Measurements from ENCODE around the gene TP53.
A peak's percentile ranks its signal among the peaks of the same experiment; 100 is the strongest.

Gene TP53

DNA sequence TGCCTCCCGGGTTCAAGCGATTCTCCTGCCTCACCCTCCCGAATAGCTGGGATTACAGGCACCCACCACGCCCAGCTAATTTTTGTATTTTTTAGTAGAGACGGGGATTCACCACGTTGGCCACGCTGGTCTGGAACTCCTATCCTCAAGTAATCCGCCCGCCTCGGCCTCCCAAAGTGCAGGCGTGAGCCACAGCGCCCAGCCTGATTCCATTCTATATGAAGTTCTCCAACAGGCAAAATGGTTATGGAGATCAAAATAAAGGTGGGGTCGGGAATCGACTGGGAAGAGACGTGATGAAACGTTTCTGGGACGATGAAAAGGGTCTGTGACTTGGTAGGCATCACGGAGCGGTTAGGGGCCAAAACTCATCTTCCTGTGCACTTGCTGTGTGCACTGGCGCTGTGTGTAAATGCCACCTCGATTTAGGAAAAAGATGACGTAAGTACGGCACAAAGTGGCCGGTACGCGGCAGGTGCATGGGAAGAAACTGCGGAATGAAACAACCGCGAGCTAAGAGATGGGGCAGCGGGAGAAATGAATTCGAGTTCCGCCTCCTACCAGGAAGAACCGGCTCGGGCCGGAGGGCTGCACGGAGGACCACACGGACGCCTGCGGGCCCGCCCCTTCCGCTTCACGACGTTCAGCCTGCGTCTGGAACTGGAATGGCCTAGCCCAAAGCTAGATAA, 1.6 kb downstream of the TP53 start:
- H3K27ac ChIP-seq, result peak overlapping the region; percentile 98
- no peak for TF ChIP-seq ZFX (IDR thresholded peaks at IDR 0.05)
- TF ChIP-seq, protein P1, sequence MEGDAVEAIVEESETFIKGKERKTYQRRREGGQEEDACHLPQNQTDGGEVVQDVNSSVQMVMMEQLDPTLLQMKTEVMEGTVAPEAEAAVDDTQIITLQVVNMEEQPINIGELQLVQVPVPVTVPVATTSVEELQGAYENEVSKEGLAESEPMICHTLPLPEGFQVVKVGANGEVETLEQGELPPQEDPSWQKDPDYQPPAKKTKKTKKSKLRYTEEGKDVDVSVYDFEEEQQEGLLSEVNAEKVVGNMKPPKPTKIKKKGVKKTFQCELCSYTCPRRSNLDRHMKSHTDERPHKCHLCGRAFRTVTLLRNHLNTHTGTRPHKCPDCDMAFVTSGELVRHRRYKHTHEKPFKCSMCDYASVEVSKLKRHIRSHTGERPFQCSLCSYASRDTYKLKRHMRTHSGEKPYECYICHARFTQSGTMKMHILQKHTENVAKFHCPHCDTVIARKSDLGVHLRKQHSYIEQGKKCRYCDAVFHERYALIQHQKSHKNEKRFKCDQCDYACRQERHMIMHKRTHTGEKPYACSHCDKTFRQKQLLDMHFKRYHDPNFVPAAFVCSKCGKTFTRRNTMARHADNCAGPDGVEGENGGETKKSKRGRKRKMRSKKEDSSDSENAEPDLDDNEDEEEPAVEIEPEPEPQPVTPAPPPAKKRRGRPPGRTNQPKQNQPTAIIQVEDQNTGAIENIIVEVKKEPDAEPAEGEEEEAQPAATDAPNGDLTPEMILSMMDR (conservative IDR thresholded peaks at IDR 0.05), result no peak

DNA sequence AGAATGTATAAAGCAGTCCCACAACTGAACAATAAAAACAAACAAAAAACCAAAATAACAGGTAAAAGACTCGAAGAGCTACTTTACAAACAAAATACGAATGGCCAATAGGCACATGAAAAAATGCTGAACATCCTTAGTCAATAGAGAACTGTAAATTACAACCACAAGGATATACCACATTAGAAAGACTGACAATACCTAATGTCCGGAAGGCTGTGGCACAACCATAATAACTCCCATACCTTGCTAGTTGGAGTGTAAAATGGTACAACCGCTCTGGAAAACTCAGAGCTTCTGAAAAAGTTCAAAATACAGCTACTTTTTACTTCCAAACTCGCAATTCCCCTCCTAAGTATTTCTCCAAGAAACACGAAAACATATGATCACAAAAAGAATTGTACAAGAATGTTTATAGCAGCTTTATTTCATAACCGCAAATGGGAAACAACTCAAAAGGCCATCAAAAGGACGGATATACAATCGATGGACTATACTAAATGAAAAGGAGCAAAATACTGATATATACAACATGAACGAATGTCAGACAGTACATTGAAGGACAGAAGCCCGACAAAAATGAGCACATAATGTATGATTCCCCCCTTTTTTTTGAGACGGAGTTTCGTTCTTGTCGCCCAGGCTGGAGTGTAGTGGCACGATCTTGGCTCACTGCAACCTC, 2.3 kb downstream of the TP53 start:
- TF ChIP-seq, protein P1 (conservative IDR thresholded peaks at IDR 0.05), result no peak
- TF ChIP-seq ZFX (IDR thresholded peaks at IDR 0.05), result no peak
- H3K27ac ChIP-seq, result peak overlapping the region; percentile 98

DNA sequence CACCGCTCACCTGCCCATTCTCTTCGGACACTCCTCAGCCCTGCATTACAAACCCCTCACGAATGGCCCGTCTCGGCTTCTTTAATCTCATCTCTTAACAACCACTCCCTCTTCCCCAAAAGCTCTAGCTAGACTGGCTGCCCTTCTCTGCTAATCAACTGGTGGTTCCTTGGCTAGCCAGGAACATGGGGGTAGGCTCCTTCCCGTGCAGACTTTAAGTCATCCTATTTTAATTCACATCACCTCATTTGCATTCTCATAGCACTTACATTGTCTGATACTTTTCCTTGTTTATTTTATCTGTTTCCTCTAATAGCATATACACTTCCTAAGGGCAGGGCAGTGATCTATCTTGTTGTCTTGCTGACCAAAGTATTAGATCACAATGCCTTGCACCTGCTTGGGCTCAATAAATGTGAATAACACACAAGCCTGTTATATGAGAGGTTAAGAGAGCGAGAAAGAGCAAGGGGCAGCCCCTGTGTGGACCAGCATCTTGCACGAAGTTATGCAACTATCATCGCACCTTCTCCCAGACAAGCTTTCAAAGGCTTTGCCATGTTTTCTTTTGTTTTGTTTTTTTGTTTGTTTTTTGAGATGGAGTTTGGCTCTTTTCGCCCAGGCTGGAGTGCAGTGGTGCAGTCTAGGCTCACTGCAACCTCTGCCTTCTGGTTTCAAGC, 9.8 kb downstream of the TP53 start:
- TF ChIP-seq ZFX (IDR thresholded peaks at IDR 0.05), result no peak
- TF ChIP-seq, protein P1 (conservative IDR thresholded peaks at IDR 0.05), result no peak
- no peak overlapping the region for H3K27ac ChIP-seq

DNA sequence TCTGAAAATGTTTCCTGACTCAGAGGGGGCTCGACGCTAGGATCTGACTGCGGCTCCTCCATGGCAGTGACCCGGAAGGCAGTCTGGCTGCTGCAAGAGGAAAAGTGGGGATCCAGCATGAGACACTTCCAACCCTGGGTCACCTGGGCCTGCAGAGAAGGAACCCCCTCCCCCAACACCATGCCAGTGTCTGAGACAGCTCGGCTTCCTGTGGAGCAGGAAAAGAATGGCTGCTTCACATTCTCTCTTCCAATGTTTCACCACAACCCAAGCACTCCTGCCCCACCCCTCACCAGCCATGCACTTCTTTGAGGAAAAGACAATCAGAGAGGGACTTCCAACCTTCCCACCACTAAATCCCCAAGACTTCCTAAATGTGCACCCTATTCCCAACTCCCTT, 10.8 kb downstream of the TP53 start:
- H3K27ac ChIP-seq, result no peak overlapping the region
- TF ChIP-seq ZFX (IDR thresholded peaks at IDR 0.05), result no peak
- TF ChIP-seq, protein P1 (conservative IDR thresholded peaks at IDR 0.05), result no peak

DNA sequence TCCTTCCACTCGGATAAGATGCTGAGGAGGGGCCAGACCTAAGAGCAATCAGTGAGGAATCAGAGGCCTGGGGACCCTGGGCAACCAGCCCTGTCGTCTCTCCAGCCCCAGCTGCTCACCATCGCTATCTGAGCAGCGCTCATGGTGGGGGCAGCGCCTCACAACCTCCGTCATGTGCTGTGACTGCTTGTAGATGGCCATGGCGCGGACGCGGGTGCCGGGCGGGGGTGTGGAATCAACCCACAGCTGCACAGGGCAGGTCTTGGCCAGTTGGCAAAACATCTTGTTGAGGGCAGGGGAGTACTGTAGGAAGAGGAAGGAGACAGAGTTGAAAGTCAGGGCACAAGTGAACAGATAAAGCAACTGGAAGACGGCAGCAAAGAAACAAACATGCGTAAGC, 12.4 kb downstream of the TP53 start:
- no peak for TF ChIP-seq ZFX (IDR thresholded peaks at IDR 0.05)
- H3K27ac ChIP-seq, result no peak overlapping the region

DNA sequence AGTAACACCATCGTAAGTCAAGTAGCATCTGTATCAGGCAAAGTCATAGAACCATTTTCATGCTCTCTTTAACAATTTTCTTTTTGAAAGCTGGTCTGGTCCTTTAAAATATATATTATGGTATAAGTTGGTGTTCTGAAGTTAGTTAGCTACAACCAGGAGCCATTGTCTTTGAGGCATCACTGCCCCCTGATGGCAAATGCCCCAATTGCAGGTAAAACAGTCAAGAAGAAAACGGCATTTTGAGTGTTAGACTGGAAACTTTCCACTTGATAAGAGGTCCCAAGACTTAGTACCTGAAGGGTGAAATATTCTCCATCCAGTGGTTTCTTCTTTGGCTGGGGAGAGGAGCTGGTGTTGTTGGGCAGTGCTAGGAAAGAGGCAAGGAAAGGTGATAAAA, 14.1 kb downstream of the TP53 start:
- TF ChIP-seq, protein P1 (conservative IDR thresholded peaks at IDR 0.05), result no peak; the same call in 1 of the 2 replicates
- TF ChIP-seq ZFX (IDR thresholded peaks at IDR 0.05), result no peak
- H3K27ac ChIP-seq, result no peak overlapping the region

DNA sequence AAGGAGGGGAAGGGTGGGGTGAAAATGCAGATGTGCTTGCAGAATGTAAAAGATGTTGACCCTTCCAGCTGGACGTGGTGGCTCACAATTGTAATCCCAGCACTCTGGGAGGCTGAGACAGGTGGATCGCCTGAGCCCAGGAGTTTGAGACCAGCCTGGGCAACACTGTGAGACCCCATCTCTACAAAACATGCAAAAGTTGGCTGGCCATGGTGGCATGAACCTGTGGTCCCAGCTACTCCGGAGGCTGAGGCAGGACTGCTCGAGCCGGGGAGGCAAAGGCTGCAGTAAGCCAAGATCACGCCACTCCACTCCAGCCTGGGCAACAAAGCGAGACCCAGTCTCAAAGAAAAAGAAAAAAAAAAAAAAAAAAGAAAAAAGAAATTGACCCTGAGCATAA, 18.8 kb downstream of the TP53 start:
- TF ChIP-seq, protein P1 (conservative IDR thresholded peaks at IDR 0.05), result no peak
- TF ChIP-seq ZFX (IDR thresholded peaks at IDR 0.05), result no peak
- no peak overlapping the region for H3K27ac ChIP-seq
